GM12878 (cell line): Measurements from ENCODE around the gene IRF1.

Source experiments
- CHD4 ChIP-seq: fragments of 200-600 bp; sonication (generic); IDR thresholded peaks from 2 replicates; pipeline ENCODE4 v1.6.1; 2016; ENCODE audit warnings: mild to moderate bottlenecking
- CTCF ChIP-seq, 3 experiments: IDR thresholded peaks in 2 of 3; conservative IDR thresholded peaks in 1 of 3; 2 replicates each; pipeline ENCODE4 v1.5.1; 2011; ENCODE audit warnings: low read depth in 3 of 3, low read length in 3 of 3, mild to moderate bottlenecking in 3 of 3, control low read depth in 2 of 3, moderate library complexity in 2 of 3, inconsistent platforms in 1 of 3, mixed read lengths in 1 of 3; ENCODE audit not compliant: control insufficient read depth in 2 of 3, insufficient read depth in 1 of 3; ENCODE audit errors: extremely low read depth in 1 of 3
- EP300 ChIP-seq, 2 experiments: fragments of 150-350 bp in 1 of 2; IDR thresholded peaks; 2 replicates each; pipeline ENCODE4 v1.6.1; 2011 to 2012; ENCODE audit warnings: low read depth in 2 of 2, low read length in 2 of 2, borderline replicate concordance in 1 of 2, improper control_type of control experiment in 1 of 2, inconsistent platforms in 1 of 2; ENCODE audit not compliant: control insufficient read depth in 1 of 2
- EZH2 ChIP-seq: IDR thresholded peaks from 2 replicates; pipeline ENCODE4 v1.6.1; 2012; ENCODE audit warnings: low read depth, mild to moderate bottlenecking, control low read depth, inconsistent platforms, low read length, borderline replicate concordance; ENCODE audit not compliant: control insufficient read depth
- MAX ChIP-seq: IDR thresholded peaks from 2 replicates; pipeline ENCODE4 v1.6.1; 2012; ENCODE audit warnings: low read depth, low read length, improper control_type of control experiment
- NFIC ChIP-seq: IDR thresholded peaks from 2 replicates; pipeline ENCODE4 v1.6.1; 2012; ENCODE audit warnings: low read depth, mild to moderate bottlenecking, inconsistent platforms, low read length, moderate library complexity
- NRF1 ChIP-seq: conservative IDR thresholded peaks from 2 replicates; pipeline ENCODE4 v1.6.1; 2011; ENCODE audit warnings: mild to moderate bottlenecking, low read depth, low read length, improper control_type of control experiment
- USF2 ChIP-seq: IDR thresholded peaks from 2 replicates; pipeline ENCODE4 v1.6.1; 2011; ENCODE audit warnings: low read depth, low read length, improper control_type of control experiment, borderline replicate concordance
- ZNF207 ChIP-seq: fragments of 450-650 bp; IDR thresholded peaks from 2 replicates; pipeline ENCODE4 v1.6.1; 2014; ENCODE audit warnings: antibody characterized with exemption, mild to moderate bottlenecking, borderline replicate concordance
- ZZZ3 ChIP-seq: IDR thresholded peaks from 2 replicates; pipeline ENCODE4 v1.6.1; 2011; ENCODE audit warnings: low read depth; ENCODE audit not compliant: control insufficient read depth, insufficient read length

- no peak for TF ChIP-seq ZNF207
- TF ChIP-seq MAX: no peak
- TF ChIP-seq NRF1: no peak
- no peak for TF ChIP-seq EP300 (IDR thresholded peaks at IDR 0.05; ENCODE audit: borderline replicate concordance in 1 of 2, control insufficient read depth in 1 of 2, low read depth in 2 of 2, low read length in 2 of 2)
- TF ChIP-seq ZZZ3: no peak
- TF ChIP-seq CHD4: no peak
- no peak for TF ChIP-seq NFIC
- TF ChIP-seq CTCF (IDR thresholded peaks at IDR 0.05 in 2 of 3, conservative IDR thresholded peaks at IDR 0.05 in 1 of 3; ENCODE audit: control insufficient read depth in 2 of 3, extremely low read depth in 1 of 3, insufficient read depth in 1 of 3, low read depth in 3 of 3, low read length in 3 of 3): no peak
- no peak for TF ChIP-seq EZH2
- no peak for TF ChIP-seq USF2
Observed at GRCh38 chr5:132483661-132484390, 6.7 kb downstream of the IRF1 start.
